SHP77 (cell line): ENCODE data around the gene ABCC3.

Experiments used
- DNase-seq, 2 experiments: peaks; one replicate each; lab custom pipeline; 2025; lab: John Stamatoyannopoulos, UW

ABCC3 gene

DNA sequence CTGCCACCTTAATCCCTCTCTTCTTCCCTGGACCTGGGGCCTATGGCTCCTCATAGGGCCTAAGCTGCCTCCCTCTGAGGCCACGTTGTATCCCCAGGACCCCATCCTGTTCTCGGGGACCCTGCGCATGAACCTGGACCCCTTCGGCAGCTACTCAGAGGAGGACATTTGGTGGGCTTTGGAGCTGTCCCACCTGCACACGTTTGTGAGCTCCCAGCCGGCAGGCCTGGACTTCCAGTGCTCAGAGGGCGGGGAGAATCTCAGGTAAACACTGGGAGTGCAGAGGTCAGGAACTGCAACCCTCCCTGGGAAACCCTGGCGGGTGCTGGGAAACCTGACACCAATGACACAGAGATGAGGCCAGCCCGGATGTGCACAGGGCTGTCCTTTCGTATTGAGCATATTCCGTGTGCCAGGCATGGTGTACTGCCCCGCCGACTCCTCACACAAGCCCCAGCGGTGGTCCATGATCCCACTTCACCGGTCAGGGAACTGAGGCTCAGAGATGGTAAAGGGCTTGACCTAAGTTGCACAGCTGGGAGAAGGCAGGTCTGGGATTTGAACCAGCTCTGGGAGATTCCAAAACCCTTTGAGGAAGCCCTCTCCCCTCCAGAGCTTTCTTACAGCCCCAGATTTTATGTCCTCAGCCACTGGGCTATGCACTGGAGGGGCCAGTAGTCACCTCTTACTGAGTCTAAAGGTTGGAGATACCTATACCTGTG, 50.1 kb downstream of the ABCC3 start:
- DNase-seq: peak; percentile 36 to 49

DNA sequence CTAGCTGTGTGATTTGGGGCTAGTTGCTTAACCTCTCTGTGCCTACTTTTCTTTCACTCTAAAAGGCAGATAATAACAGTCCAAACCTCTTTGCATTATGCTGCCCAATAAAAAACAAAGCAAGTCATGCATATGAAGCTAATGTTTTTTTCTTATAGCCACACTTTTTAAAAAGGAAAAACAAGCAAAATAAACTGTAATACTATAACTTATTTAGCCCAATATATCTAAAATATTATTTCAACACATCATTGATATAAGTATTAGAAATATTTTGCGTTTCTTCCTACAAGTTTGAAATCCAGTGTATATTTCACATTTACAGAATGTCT, 50.6 kb downstream of the ABCC3 start:
- no peak for DNase-seq

DNA sequence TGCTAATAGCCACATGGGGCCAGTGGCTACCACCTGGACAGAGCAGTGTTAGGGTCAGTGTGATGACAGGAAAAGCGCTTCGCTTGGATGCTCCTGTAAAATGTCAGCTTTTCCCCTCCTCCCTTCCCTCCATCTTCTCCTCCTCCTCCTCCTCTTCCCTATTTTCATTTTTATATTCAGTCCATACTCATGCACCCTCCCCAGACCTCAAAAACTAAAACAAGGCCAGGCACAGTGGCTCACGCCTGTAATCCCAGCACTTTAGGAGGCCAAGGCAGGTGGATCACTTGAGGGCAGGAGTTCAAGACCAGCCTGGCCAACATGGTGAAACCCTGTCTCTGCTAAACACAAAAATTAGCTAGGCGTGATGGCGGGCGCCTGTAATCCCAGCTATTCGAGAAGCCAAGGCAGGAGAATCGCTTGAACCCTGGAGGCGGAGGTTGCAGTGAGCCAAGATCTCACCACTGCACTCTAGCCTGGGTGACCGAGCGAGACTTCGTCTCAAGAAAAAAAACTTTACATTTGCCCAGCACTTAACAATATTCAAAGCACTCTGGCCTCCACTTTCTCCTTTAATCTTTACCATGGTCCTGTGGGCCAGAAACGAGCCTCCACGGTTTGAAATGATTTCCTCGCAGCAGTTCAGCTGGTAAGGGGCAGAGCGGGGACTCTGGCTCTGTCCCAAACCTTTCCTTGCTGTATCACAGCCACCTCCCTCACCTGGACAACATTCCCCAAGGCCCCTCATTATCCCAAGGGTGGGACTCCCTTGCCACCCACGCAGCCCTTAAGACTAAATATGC, 51.2 kb downstream of the ABCC3 start:
- DNase-seq: no peak

DNA sequence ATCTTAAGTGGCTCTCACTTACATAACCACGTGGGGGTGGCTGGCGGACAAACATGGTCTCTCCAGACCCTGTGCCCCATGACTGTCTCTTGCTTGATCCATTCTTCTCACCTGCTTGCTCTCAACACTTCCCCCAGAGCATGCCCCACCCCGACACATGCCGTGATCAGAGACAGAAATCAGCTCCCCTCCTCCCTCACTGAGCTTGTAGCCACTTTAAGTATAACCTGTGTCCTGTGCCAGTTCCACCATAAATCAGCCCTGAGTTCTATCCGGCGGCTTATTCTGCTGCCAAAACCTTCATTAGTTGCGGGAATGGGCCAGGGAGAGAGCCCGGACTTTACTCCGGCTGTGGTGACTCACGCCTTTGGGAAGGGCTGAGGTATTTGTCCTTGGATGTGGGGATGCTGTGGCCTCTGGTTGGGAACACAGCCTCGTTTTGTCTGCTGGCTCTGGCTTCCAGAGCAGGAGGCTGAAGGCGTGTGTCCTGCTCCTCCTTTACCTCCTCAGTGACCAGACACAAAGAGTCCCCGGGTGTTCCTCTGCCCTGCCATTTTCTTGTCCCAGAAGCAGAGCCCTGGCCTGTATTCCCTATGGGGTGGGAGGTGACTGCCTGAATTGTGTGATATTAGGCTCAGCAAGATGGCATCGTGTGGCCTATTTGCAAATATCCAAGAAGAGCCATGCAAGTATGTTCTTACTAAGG, 52.0 kb downstream of the ABCC3 start:
- DNase-seq: peak; percentile 23 to 27

DNA sequence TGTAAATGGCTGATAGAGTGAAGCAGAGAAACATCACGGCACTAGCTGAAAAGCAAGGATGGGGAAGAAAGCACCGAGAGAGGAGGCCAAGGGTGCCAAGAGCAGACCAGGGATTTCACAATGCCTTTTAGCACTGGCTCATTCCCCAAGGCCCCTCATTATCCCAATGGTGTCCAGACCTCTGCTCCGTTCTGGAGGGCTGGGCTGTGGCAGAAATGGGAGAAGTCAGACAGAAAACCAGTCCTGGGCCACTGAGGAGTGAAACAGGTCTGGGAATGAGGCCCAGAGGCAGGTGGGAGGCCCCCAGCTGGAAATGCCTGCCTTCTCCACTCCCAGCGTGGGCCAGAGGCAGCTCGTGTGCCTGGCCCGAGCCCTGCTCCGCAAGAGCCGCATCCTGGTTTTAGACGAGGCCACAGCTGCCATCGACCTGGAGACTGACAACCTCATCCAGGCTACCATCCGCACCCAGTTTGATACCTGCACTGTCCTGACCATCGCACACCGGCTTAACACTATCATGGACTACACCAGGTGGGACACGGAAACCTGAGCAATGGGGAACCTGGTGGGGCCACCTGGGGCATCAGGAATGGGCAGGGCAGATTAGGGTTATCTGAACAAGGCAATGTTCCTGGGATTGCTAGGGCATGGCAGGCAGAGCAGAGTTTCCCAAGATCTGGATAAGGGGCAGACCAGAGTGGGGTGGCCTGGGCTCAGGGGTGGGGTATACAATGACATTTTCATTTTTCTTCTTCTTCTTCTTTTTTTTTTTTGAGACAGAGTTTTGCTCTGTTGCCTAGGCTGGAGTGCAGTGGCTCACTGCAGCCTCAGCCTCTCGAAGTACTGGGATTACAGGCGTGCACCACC, 52.8 kb downstream of the ABCC3 start:
- DNase-seq: peak in 1 of 2 experiments; percentile 17

DNA sequence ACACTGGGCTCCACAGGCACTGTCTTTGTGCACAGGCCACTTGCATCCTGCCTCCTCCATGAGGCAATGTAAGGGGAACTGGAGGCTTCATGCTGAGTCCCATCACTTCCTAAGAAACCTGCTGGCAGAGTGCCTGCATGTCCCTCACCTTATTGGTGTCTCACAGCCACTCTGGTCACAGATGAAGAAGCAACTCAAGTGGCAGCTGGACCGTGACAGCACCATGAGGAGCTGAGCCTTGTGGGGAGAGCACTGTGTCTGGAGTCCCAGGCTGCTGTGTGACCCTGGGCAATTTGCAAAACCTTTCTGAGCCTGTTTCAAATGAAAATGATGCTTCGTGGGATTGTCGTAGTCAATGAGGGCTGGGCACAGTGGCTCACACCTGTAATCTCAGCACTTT, 53.6 kb downstream of the ABCC3 start:
- no peak for DNase-seq

DNA sequence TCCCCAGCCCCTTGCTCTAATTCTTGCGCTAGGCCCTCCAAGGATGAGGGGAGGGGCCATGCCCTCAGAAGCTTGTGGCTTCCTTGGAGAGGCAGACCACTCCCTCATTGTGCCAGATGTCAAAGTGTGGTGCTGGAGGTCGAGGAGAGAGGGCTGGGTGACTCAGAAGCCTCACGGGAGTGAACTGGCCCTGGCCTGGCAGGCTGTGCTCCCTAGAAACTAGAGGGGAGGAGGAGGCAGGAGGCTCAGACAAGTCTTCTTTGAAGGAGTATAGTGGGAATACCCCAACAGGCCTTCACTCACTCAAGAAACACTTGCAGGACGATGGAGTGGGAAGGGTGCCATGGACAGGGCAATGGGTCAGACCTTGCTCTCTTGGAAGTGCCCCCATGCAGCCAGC, 54.6 kb downstream of the ABCC3 start:
- no peak for DNase-seq

DNA sequence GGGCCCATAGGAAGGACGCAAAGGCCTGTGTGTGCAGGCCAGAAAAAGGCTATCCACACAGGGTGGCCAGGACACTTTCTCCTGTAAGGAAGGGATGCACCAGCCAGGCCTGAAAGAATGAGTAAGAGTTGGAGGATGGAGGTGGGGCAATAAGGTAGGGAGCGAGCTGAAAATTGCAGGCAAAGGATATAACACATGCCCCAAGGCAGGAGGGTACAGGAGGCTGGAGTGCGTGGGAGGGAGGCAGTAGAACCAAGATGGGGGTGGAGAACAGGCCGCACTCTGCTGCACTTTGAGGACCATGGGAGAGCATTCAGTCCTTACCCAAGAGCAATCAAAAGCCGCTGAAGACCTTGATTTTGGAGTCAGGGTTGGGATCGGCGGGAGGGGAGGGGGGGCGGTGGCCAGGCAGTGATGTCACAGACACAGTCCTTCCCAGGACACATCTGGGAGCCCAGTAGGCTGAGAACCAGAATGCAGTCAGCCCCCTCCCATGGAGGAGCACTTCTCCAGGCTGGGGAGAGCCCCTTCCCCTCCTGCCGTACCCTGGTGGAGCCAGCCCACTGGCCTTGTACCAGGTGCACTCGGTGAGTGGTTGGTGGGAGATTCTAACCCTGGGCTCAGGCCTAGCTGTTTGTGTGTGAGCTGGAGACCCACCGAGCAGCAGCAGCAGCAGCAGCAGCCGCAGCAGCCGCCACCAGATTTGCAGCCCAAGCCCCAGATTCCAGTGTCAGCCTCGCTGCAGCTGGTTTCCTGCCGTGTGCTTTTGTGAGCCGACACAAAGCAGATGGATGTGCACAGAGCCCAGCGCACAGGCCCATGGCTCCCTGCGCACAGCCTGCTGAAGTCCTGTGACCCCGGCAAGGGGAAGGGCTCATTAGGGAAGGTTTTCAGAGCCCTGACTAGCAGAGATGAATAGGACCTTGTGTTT, 55.5 kb downstream of the ABCC3 start:
- no peak for DNase-seq

DNA sequence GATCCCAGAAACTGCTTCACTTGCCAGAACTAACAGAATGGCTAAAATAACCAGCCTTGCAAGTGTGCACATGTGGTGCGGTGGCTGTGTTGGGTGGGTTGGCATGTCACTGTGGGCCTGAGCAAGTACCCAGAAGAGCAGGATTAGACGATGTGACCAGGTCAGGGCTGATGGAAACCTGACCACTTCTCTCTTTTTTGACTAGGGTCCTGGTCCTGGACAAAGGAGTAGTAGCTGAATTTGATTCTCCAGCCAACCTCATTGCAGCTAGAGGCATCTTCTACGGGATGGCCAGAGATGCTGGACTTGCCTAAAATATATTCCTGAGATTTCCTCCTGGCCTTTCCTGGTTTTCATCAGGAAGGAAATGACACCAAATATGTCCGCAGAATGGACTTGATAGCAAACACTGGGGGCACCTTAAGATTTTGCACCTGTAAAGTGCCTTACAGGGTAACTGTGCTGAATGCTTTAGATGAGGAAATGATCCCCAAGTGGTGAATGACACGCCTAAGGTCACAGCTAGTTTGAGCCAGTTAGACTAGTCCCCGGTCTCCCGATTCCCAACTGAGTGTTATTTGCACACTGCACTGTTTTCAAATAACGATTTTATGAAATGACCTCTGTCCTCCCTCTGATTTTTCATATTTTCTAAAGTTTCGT, 56.3 kb downstream of the ABCC3 start:
- DNase-seq: no peak

DNA sequence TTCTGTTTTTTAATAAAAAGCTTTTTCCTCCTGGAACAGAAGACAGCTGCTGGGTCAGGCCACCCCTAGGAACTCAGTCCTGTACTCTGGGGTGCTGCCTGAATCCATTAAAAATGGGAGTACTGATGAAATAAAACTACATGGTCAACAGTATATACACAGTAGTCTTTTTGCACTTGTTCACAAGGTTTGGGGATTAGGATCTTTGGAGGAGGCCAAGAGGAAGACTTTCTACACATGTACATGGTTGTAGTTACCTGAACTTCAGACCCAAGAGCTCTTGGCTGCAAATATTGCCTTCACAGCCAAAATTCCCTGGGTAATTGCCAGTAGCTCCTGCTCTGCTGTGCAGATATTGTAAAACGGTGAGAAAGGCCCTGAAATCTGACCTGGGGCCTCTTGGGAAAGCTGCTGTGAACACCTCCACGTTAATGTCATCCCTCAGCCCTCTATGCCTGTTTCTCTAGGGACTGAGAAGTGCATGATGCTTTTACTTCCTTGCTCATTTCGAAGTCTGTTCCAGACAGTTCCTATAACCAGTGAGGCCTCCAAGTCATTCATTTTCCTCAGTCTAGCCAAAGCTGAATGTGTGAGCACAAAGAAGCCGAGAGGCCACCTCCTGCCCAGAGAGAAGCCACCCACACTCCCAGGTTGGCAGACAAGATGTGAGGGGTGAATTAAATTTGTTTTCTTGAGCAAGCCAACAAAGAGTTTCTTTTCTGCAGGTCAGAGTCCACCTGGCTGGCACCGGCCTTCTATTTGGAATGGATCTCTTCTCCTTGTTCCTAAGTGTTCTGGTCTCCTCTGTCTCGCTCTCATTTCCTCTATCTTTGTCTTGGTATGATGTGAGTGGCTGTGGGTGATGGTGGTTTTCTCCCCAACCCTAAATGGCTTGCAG, 57.1 kb downstream of the ABCC3 start:
- DNase-seq: no peak

DNA sequence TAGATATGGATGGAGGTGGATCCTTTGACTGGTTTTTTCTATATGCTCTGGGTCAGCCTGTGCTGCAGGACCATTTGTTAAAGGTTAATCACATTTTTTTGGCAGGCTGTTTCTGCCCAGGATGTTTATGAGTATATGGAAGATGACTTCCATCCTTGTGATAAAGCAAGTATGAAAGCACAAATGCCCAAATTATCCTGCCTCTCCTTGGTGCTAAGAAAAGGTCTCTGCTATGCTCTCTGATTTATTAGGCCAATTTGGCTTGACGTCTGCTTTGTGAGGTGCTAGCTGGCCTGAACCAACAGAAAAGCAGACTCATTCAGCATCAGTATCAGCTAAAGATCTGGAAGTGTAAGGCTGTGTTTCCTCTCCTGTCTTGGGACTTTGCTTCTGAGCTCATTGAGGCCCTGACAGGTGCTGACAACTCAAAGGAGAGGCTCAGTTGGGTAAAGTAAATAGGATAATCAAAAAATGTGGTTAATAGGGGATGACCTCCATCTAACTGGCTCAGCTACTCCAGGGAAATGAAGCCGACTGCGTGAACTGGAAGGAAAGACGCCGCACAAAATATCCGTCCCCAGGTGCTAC, 57.9 kb downstream of the ABCC3 start:
- DNase-seq: no peak

DNA sequence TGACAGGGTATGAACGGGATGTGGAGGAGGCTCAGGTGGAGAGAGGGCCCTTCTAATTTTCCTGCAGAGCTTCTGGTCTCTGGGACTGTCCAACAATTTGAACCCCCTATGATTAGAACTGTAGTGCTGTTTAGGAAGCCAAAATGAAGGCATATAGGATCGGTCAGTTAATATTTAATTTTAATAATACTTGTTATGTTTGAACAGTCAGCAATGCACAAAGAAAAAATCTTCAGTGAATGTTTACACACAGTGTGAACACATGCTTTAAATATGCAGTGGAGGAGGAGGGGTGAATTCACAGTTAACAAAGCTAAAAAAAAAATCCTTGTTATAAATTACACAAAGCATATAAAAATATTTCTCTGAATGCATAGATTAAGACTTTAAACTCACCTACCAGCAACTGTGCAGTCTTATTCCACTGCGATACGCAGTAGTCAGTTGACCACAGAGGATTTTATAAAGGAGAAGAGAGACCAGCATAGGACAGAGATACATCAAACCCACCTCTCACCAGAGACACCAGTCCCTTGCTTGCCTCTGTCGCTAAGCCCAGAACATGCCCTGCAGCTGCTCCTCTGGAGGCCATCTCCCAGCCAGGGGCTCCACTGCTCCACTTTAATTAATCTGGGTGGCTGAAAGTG, 58.5 kb downstream of the ABCC3 start:
- DNase-seq: no peak

DNA sequence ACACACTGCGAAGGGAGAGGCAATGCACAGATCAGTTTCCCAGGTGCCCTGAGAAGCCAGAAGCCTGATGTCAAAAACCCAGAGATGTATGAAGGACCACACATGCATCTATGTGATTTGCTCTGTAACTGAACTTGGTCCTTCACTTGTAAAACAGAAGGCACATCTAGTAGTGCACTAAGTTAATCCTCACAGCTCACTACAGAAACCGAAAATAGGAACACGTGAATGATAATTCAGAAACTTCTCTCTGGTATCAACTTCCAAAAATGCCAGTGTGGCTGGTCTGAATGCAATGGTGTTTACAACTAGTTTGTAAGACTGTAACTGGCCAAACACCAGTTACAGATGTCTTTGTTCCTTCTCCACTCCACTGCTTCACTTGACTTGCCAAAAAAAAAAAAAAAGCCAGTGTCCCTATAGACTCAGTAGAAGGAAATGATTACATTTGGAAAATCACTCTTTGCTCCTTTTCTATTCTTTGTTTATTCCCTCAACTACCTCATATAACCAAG, 61.7 kb downstream of the ABCC3 start:
- no peak for DNase-seq

DNA sequence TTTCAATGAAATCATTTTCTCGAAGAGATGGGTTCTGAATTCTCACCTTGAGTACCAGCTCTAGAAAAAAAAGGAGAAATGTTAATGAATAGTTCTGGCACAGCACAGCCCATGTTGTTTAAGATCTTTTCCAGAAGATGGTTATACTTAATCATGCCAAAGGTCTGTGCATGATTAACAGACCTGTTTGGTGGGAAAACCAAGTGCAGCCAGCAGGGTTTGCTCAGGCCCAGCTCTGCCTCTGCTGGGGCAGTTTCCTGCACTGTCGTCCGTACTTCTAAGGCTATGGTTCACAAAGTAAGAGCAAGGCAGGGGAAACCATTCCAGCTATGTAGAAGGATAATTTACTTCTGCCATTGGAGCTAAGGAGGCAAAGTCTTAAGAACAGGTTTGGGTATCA, 62.4 kb downstream of the ABCC3 start:
- DNase-seq: no peak

DNA sequence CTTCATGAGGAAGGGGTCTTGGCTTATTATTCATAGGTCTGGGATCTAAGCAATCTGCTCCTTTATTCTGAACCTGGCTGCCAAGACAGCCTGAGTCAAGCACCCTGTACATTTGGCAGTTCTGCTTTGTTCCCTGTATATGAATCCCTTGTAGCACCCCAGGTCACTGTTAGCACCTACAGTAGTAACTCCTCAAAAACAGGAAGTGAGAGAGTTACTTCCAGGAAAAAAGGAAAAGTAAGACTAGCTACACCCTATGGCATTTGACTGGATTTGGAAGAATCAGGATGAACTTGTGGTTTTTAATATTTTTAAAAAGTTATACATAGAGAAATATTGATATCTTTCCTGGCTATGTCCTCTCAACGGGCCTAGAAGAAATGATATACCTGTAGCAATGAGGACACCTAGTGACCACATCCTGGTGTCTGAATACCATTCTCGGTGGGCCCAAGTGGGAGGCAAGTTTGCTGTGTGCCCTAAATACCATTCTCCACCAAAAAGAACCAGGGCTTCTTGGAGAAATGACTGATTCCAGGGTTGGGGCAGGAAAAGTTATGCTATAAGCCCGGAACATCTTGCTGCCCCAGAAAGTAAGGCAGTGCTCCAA, 63.1 kb downstream of the ABCC3 start:
- DNase-seq: no peak

DNA sequence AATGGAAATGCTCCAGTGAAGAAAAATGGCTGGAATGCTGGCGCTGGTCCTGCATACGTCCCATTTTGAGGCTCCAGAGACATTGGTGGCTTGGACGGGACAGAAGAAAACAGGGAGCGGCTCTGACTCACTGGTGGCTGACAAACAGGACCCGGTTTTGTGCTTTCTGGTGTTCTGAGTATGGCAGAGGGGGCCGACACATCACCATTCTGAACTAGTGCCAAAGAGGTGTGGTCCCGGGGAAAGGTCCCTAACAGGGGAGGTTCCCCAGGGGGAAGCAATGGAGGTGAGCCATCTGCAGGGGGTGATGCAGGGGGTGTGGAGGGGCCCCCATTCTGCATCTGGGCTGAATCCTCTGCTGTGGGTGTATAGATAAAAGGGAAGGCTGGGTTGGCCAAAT, 64.7 kb downstream of the ABCC3 start:
- no peak for DNase-seq

DNA sequence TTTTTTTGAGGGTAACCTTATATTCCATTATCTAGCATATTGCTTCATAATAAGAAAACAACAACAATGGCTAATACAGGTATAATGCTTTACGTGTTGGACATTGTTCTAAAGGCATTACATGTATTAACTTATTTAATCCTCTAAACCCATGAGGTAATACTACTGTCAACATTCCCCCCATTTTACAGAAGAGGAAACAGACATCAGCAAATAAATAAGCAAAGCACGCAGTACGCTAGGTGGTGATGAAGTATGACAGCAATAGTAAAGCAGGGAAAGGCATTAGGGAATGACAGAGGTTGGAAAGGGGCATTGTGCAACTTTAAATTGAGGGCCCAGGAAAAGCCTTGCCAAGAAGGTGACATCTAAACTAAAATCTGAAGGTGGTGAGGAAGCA, 68.5 kb downstream of the ABCC3 start:
- DNase-seq: no peak
